GM18511 (cell line): Measurements from ENCODE around the gene LHFPL3.

Experiments used
- ATAC-seq: cut with Tn5 transposase; IDR thresholded peaks from one replicate; pipeline ENCODE4 v1.9.1; 2021; ENCODE audit warnings: mild to moderate bottlenecking, moderate library complexity; ENCODE audit not compliant: unreplicated experiment

LHFPL3 gene

DNA sequence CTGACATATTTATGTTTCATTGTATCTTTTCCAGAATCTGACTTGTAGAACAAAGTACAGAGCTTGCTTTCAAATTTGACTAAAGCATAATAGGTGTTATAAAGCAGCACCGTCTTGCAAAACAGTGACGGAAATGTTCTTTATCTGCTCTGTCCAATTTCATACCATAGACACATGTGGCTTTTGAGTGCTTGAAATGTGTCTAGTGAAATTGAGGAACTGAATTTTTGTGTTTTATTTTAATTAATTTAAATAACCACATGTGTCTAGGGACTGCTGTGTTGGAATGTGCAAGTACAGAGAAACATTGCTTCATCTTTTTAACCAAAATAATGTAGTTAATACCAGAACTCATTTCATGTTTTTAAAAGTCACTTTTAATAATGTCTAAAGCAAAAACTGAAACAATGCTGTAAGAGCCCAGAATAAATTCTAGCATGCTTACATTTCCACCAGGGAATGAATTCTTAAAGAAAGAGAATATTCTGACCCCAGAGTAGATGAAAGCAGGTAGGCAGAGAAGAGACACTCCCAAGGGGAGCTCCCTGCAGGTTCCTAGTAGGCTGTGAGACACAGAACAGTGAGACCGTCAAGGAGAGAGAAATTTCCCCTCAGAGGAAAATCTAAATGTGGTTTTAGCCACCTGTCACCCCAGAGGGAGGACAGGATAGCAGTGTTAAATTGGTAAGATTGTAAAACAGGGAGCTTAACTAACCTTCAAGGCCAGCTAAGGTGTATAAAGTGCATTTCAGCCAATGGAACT is 510.3 kb downstream of the LHFPL3 start:
- peak; percentile 49 for ATAC-seq

DNA sequence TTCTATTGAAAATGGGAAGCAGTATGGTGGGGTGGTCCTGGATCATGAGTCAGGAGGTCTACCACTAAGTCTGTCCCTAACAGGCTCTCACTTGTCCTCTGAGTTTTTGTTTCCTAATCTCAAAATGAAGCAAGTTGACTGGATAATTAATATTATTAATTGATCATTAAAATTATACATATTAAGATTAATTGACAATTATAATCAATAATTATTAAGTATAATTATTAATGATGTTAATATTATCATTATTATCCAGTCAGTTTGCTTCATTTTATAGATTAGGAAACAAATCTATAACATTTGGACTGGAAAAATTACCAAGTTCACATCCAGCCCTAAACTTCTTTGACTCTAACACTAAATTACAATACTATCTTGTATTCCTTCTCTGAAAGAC is 511.4 kb downstream of the LHFPL3 start:
- no peak for ATAC-seq

DNA sequence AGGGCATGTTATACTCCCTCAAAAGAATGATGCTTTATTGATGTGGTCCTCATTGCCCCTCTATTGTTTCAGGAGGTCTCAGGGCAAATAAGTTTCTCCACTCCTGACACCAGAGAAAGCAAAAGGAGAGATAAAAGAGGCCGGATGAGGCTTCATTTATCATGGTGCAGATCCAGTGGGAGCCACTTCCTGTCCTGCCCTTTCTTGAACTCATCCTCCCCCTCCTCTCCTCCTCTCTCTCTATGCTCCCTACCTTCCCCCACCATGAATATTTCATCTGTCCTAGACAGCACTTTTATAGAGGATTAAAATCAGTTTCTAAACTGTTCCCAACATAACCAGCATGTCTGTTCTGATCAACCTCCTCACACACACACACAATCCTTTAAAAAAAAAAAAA is 513.4 kb downstream of the LHFPL3 start:
- no peak for ATAC-seq

DNA sequence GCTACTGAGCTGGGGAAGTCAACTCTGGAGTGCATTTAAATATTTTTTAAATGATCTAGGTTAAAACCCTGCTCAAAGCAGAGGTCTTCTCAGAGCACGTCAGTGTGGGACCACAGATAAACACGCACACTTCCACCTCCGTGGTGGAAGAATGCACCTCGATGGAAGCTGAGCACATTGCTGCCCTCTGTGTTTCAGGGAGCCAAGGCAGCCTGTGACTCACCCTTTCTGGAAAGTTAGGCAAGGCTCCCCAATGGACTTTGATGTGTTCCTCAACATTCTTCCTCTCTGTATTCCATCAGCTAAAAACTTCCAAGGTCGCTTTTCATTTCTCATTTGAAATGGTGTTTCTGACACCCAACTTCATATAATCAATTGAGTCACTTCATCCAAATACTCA is 514.8 kb downstream of the LHFPL3 start:
- ATAC-seq, result no peak

DNA sequence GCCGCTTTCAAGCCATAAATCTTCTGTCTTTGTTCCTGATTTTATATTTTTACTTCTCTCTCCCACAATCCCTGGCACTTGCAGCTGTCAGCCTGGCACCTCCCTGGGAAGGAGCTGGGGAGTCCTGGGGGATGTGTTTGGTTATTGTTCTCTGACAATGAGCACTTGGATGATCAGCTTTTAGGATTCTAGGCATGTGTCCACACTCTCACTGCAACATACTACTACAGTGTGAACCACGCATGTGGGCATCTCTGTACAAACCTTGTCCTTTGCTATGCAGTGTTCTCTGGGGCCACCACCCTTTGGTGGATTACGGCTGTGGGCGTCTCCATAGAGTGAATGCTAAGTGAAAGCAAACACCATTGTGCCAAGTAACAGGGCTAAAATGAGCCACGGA is 517.2 kb downstream of the LHFPL3 start:
- no peak for ATAC-seq

DNA sequence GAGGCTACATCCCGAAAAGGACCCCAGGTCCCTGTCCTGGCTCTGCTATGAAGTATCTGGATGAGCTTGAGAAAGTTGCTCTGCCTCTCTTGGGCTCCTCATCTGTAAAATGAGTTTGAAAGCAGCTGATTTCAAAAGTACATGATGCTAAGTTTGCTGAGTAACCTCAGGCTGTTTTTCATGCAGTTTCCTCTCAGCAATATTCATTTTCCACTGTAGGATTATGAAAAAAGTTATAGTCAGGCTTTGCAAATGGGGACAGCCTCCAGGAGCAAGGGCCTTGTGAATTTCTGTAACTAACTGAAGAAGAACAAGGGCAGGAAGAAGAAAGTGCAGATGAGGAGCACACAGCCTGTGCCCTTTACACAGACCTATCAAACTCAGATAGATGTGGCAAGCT is 518.3 kb downstream of the LHFPL3 start:
- ATAC-seq, result no peak

DNA sequence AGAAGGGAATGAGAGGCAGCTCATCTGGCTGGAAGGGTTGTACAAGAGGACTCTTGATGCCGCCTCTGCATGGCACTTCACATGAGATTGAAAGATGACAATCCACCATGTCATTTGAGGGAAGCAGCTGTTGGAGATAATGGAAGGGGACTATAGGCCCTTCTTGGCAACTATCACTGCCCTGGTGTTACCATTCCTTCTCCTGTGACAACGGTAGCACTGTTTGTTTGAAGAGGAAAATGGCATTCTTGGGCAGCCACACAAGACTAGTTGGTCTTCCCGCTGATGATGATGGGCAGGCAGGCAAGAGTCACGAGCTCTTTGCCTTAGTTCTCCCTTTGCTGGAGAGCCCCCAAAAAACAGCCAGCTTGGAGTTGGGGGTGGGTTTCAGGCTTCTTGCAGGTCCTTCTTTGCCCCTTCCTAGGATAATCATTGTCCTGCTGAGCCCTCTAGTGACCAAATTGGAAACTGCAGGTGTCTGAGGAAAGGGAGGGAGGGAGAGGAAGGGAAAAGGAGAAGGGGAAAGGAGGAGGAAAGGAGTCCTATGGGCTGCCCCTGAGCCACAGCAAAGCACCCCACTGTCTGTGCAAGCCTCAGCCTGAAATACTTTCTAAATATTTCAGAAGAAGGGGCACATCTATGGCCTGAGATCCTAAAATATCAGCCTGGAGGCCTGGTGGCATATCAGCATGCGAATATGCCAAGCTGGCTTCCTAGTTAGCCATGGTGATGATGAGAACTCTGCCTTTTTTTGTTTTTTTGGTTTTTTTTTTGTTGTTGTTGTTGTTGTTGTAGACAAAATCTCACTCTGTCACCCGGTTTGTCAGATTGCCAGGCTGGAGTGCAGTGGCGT is 520.0 kb downstream of the LHFPL3 start:
- peak; percentile 58 for ATAC-seq

DNA sequence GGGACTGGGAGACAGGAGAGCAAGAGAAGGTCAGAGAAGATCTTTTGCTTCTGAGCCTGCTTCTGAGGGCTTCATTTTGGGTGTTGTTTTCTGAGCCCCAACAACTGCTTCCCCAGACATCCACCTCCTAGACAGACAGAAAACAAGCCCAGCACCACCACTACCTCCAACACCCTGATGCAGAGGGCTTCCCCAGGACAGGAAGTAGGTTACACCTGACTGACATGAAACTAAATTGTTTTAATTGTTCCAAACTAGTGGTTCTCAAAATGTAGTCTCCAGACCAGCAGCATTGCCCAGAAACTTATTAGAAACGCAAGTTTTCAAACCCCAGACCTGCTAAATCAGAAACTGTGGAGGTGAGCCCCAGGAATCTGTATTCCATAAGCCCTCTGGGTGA is 522.0 kb downstream of the LHFPL3 start:
- no peak for ATAC-seq

DNA sequence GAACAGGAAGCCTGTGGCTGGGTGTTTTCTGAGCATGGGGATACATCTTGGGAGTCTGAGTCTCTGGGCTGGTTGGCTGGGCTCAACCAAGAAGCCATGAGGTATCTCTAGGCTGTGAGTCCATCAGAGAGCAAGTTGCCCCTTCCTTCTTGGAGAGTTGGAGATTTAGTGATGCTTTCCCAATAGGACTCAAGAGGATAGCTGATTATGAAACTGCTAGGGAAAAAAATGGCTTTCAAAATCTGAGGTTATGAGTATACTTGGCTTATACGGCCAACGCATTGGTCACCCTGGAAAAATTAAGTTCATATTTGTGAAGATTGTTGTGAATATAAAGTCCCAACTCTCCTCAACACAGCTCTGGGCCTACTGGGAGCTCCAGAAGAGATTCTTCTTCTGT is 522.9 kb downstream of the LHFPL3 start:
- no peak for ATAC-seq

DNA sequence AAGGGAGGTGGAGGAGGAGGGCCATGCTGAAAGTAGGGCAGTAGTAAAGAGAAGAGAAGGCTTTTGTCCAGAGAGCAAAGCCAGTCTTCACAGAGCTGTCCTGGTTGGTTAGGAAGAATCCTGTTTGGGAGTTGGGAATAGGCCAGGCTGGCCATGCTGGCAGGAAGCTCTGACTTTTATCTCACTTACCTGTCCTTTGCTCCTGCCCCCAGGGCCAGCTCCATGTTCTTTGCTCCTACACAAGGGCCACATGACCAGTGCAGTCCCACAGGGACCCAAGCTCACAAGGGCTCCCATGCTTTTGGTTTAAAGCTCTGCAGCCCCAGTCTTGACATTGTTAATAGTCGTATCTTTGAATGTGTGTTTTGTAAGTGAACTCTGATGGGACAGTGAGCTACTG is 524.0 kb downstream of the LHFPL3 start:
- no peak for ATAC-seq

DNA sequence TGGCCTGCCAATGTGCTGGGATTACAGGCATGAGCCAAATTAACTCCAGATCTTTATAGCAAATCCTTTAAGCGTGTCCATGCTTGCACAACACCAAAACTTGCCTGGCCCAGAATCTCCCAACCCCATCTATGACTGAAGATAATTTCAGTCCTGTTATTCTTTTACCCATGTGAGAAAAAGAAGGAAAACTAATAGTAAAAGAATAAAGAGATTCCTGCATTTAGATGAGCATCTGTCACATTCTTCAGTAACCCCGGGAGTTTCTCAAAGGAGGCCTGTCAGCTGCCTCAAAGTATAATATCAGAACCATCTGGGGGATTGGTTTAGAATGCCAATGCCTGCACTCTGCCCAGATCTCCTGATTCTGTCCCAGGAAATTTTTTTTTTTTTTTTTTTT is 527.5 kb downstream of the LHFPL3 start:
- ATAC-seq, result no peak

DNA sequence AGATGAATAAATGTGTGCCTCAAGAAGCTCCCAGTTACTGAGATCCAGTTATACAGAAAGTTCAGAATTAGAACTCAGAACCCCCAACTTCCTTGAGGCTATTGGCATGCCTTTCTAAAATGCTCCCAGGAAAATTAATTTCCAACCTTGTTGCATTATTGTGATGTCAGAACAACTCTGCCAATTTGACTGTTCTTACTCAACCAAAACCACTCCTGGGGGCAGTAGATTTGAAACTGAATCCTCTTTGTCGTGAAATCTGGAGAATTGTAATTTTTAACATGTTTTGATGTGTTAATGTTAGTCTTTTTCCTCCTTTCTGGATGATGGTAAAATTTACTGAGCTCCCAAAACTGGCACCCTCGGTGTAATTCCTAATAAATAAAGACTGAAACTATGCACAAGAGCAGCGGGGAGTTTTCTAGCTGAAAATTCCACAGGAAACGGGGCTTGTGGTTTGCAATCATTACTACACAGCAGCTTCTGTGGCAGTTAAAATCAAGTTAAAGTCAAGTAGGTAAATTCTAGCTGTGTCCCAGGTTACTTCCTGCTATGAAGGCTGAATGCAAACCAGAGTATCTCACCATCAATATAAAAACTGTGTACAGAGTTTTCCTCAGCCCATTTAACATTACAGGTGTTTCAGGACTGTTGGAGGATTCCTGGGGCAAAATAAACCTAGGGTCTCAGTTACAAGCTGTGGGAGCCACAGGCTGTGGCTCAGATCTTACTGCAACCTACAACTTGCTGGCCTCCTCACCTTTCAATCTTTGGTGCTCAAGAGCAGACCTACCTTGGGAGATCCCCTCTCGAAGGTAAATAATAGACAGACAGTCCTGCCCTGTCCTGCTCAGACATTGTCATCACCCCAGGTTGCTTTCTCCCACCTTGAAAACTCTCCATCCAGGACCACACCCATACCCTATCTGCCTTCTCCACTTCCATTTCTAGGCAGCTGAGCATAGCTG is 529.3 kb downstream of the LHFPL3 start:
- peak; percentile 76 for ATAC-seq

DNA sequence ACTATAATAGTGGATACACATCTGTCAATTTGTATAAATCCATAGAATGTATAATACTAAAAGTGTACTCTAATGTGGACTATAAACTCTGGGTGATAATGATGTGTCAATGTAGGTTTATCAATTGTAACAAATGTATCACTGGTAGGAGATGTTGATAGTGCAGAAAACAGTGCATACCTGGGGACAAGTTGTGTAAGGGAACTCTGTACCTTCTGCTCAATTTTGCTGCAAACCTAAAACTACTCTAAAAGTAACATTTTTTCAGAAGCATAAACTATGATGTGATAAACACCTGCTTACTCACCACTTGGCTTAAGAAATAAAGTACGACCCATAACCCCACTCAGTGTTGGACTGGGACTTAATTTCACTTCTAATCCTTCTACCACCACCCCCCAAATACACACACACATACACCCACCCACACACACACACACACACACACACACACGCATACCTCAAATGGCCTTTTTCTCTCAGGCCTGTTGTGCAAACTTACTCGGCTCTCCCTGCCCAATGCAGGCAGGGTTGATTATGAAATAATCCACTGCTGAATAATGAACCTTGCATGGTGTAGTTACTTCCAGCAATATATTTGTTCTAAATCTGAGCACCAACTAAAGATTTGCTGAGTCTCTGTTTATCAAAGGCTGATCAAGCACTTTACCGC is 531.5 kb downstream of the LHFPL3 start:
- no peak for ATAC-seq

DNA sequence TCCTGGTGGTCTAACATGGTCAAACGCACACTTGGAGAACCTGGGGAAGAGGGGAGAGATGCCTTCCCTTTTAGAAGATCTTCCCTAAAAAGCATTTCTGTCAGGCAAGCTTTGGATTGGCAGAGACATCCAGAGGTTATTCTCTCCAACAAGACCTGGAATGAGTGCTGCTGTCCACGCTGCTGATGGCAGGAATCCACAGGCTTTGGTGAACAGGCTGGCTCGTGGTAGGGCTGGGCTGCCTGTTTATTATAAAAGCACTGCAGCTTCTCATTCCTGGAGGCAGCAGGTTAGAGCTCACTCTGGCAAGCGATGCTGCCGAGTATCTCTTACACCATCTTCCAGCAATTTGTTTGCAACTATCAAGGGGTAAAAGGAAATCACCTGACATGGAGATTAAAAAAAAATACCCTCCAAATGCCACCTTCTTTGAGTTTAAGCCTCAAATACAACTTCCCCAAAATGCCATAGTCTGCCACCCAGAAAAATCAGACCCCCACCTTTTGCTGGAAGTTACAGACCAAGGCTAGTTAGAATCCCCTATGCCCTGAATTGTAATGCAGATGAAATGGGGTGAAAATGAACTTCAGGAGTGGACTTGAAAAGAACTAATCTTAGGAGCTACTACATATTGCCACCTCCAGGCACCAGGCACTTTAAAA is 533.5 kb downstream of the LHFPL3 start:
- ATAC-seq, result no peak

DNA sequence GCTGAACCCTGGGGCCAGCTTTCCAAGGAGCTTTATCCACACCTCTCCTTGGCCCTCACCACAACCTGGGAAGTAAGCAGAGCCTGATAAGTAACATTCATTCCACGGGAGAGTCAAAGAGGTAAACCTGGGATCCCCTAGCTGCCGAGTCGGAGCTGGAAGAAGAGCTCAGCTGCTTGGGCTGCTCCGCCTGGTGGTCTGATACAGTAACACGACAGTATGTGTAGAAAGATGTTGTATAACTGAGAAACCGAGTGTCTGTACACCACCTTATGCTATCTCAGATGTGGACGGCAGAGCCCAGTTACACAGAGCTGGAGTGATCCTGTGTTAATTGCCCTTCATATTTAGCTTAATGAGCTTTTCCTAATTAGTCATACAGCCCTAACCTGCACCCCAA is 534.3 kb downstream of the LHFPL3 start:
- ATAC-seq, result no peak

DNA sequence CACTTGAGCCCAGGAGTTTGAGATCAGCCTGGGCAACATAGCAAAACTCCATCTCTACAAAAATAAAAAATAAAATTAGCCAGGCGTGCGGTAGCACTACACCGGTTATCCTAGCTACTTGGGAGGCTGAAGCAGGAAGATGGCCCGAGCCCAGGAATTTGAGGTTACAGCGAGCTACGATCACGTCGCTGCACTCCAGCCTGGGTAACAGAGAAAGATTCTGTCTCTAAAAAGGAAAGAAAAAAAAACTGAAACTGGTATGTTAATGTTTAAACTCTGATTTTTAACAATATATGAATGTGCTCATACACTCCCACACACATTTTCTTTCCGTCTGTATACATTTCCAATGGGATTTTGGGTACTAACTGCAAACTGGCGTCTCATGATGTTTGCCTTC is 545.0 kb downstream of the LHFPL3 start:
- no peak for ATAC-seq

DNA sequence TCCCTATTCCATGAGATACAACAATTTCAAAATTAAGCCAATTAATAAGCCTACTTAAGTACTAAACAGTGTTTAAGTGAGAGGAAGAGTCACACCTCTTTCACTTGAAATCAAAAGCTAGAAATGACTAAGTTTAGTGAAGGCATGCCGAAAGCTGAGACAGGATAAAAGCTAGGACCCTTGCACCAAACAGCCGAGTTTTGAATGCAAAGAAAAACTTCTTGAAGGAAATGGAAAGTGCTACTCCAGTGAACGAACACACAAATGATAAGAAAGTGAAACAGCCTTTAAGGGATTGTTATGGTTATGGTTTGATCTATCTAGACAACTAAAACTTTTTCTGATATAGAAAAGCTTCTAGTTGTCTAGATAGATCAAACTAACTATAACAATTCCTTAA is 550.2 kb downstream of the LHFPL3 start:
- ATAC-seq, result peak; percentile 81

DNA sequence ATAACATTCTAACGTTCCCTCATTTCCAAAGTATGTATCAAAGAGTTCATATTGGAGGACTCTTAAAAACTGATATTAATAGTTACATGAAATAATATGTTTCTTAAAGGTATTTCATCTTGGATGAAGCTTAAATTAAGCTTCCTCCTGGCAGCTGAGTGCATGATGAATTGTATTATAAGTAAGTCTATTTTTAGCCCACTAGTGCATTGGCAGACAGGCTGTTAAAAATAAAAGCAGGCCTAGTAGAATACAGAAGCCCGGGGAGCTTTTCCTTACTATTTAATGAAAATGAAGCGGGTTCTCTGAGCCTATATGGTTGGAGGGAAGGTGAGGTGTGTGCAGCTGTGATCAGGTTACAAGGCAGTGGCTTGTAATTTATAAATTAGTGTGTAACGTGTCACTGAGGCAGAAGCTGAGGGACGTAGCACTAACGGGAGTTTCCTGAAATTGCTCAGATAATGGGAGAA is 554.9 kb downstream of the LHFPL3 start:
- ATAC-seq, result peak; percentile 3

DNA sequence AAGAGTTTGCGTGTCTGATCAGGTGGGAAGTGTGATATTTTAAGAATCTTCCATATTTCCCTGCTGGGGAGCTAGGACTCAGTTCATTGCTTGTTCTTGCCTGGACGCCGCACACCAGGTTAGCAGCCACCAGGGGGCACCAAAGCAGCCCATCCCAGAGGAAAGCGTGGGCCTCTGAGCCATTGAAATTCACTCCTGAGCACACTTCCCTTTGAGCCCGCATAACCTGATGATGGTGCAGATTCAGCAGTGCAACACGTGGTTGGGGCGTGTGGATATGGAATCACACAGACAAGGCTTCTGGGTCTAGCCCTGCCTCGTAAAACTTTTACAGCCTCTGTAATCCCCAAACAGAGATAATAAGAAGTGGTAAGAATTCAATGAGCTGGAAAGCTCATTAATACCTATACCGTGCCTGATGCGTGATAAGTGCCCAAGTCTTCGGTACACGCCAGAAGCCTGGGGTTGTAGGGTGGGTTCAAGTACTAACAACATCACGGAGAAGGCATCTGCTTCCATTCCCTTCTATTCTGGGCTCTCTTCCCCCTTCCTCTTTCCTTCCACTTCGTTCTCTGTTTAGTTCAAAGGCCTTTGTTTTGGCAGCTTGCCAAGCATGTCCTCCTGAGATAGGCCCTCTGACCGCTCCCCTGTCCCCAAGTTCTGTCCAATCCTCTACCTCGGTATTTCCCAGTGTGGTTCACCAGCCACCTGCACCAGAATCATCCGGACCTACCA is 555.5 kb downstream of the LHFPL3 start:
- peak; percentile 85 for ATAC-seq
